GM21447 (cell line): ENCODE results near the gene CFAP97D2.
"Not testable (repeated sequence)": the region's sequence is repeated elsewhere in the genome, so short reads cannot be mapped to it uniquely, and the experiment has no call there.

Source experiments
- ATAC-seq: cut with Tn5 transposase; IDR thresholded peaks from one replicate; pipeline ENCODE4 v1.9.1; 2021; ENCODE audit not compliant: unreplicated experiment

Gene CFAP97D2

DNA sequence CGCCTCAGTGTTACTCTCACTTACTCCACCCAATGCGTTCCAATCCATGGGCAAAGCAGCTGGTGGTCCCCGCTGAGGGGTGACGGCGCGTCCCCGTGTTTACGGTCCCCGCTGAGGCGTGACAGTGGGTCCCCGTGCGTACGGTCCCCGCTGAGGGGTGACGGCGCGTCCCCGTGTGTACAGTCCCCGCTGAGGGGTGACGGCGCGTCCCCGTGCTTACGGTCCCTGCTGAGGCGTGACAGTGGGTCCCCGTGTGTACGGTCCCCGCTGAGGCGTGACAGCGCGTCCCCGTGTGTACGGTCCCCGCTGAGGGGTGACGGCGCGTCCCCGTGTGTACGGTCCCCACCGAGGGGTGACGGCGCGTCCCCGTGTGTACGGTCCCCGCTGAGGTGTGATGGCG, 19.5 kb downstream of the CFAP97D2 start:
- no peak for ATAC-seq

- not testable (repeated sequence) for ATAC-seq
Observed at GRCh38 chr13:114199526-114199925, 20.5 kb downstream of the CFAP97D2 start.

- no peak for ATAC-seq
Observed at GRCh38 chr13:114199954-114200353, 20.9 kb downstream of the CFAP97D2 start.

DNA sequence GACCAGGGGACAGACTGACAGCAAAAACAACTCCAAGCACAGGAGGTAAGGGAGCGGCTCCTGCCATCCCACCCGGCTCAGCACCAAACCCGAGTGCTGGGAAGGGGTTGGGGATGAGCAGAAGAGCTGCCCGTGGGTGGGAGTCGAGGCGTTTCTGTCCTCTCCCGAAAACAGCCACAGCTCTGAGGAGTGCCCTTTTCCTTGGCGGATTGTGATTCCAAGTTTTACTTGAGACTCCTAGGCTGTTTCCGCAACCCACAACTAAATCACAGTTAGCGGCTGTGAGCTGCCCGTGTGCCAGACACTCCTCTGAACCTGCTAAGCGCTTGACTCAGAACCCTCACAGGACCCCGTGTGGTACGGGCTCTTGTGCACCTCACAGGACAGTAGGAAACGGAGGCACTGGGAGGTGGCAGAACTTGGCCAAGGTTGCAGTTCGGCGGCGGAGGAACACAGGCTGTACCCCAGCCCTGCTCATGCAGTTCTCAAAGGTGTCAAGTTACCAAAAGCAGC, 21.4 kb downstream of the CFAP97D2 start:
- no peak for ATAC-seq

- ATAC-seq = no peak
Observed at GRCh38 chr13:114202581-114202980, 23.5 kb downstream of the CFAP97D2 start.

GRCh38 chr13:114203536-114203935, 24.5 kb downstream of the CFAP97D2 start:
- no peak for ATAC-seq

GRCh38 chr13:114204894-114205293, 25.8 kb downstream of the CFAP97D2 start:
- ATAC-seq = no peak

GRCh38 chr13:114208134-114208533, 29.1 kb downstream of the CFAP97D2 start:
- ATAC-seq = no peak

- ATAC-seq = no peak
Observed at GRCh38 chr13:114211446-114212157, 32.5 kb downstream of the CFAP97D2 start.

GRCh38 chr13:114212158-114212495, 33.1 kb downstream of the CFAP97D2 start:
- ATAC-seq = no peak

- ATAC-seq = no peak
Observed at GRCh38 chr13:114213980-114214379, 34.9 kb downstream of the CFAP97D2 start.

DNA sequence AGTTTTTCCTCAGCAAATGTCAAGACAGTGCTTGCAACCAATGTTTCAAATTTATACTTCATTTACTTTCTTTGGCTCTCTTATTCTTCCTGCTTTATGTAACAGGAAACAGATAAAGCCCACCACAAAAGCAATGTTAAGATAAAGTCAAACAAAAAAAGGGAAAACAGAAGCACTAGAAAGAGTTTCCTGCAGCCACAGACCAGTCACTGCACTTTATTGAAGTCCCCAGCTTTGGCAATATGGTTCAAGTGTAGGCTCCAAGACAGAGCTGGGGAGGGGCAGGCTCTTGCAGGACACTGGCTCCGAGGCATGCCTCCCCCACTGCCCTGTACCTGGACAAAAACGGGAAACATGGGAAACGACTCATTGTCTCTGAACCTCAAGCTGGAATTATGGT, 40.3 kb downstream of the CFAP97D2 start:
- ATAC-seq = no peak

DNA sequence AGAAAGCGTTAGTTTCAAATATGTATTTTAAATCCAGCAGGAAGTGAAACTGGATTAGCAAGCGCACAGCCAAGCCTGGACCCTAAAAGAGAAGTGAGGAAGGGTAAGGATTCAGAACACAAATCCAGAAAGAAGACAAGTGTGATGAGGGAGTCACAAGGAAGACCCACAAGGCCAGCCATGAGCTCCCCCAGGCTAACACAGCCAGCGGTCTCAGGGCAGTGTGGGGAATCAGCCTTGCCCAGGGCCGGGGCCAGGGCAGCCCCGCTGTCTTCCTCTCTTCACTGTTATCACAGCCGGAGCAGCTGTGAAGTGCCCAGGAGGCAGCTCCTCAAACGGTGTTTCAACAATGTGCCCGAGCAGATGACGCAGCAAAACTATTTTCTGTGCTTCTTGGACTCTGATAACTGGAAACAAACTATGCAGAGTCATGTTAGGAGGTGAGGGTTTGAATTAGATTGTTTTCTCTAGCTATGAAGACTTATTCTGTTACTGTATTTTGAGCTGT, 43.5 kb downstream of the CFAP97D2 start:
- no peak for ATAC-seq

- no peak for ATAC-seq
Observed at GRCh38 chr13:114224201-114224600, 45.1 kb downstream of the CFAP97D2 start.

DNA sequence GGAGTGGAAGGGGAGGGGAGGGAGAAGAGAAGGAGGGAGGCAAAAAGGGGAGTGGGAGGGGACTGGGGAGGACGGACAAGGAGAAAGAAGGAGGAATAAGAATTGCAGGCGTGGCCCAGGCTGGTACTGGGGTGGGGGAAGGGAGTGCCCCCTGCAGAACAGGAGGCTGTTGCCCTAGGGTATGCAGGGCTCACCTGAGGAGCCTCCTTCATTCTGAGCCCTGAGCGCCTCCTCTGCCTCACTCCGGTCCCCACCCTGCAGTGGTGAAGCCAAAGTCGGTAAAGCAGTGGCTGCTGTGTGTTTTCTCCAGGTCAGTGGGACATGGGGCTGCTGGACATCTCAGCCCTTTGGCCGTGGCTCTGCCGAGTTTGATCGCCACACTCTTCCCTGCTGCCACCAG, 46.6 kb downstream of the CFAP97D2 start:
- no peak for ATAC-seq

DNA sequence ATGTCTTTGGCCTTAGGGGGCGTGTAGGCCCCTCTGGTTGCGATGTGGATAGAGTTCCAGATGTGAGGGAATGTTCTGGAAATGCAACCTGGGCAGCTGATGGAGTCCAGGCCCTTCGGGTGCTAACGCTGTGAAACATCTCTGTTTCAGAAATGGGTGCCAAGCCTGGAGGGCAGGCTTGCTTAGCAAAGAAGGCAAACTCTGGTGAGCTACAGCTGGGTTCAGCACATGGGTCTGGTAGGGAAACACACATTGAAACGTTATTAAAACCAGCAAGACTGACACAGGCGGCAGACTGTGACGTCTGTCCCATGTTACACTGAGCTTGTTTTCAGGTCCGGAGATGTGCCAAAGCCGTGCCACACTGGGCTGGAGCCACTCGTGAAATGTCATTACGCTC, 47.0 kb downstream of the CFAP97D2 start:
- no peak for ATAC-seq

- peak; percentile 68 for ATAC-seq
Observed at GRCh38 chr13:114226699-114227323, 47.8 kb downstream of the CFAP97D2 start.

- ATAC-seq = no peak
Observed at GRCh38 chr13:114227528-114227927, 48.5 kb downstream of the CFAP97D2 start.

DNA sequence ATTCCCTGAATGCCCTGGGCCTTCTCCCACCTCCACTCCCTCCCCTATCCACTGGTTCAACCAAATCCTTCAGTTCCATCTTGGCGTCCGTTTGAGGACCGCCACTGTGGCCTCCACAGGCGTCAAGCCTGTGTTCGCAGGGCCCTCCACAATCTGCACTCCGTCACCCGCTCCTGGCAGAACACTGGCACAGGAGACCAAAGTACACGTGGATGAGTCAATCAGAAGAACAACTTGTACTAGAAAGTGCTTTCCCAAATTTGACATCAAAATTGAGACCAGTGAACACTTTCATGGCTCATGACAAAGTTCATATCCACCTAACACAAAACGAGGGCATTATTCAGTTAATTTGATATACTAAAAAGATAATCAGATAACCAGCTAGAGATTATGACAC, 49.1 kb downstream of the CFAP97D2 start:
- ATAC-seq = no peak

DNA sequence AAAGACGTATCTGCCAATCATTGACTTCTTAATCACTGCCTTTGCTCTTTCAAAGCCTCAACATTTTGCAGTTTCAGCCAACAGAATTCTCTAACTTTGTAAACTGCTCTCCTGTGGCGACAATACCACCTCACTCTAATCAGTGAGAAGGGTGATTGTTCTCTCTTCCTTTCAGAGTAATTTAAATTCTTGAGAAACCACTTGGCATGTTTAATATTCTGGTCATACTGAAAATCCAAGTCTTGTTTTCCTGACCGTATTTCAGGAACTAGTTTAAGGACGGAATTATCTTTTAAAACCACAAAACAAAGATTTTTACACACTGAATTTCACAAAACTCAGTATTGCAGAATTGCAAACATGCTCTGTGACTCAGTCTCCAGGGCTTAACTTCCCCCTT, 50.4 kb downstream of the CFAP97D2 start:
- no peak for ATAC-seq

- no peak for ATAC-seq
Observed at GRCh38 chr13:114230117-114230516, 51.1 kb downstream of the CFAP97D2 start.

- no peak for ATAC-seq
Observed at GRCh38 chr13:114230575-114230974, 51.5 kb downstream of the CFAP97D2 start.
